K562 (cell line): ENCODE results near the gene YKT6. TPM values are rescaled to one million over a fixed set of nuclear protein-coding genes. Genes with fewer than 3 reads are reported as not detected.

ENCODE experiments used
- ATAC-seq: fragments of 200-7000 bp; cut with Tn5 transposase; 3 replicates; pipeline ENCODE4 v1.9.1; 2020; ENCODE audit warnings: moderate library complexity
- BruUV-seq: library from RNA; stranded (reverse); fragments of 400-500 nt; replicated peaks from 2 replicates; lab custom pipeline; 2021; lab: Mats Ljungman, UMichigan
- CTCF ChIA-PET: fragments of 300-600 bp; formaldehyde crosslinking; extraction: SDS; loops from one replicate; lab custom pipeline; 2021; ENCODE audit warnings: low intra/inter-chr PET ratio; lab: Yijun Ruan, JAX
- POLR2A ChIA-PET: fragments of 300-600, 350-650 bp; sonication (Branson Sonifier 250); formaldehyde crosslinking; extraction: SDS; loops from one replicate; lab custom pipeline; 2021; ENCODE audit warnings: antibody characterized with exemption, inconsistent platforms; lab: Yijun Ruan, JAX
- DNase-seq, 4 experiments: peaks; one replicate each; pipeline versions ENCODE4 v3.0.0 to v3.0.0-alpha.2; 2011 to 2018; ENCODE audit warnings: low spot score in 3 of 4, mixed read lengths in 3 of 4; ENCODE audit errors: extremely low read depth in 1 of 4
- FAIRE-seq: peaks from 2 replicates; lab custom pipeline; 2011; peaks lifted over from hg19 to GRCh38; lab: Jason Lieb, UNC
- H2AFZ ChIP-seq: 2 replicates; pipeline ENCODE4 v1.6.0; 2011; ENCODE audit warnings: low read depth, low read length, control low read depth, inconsistent platforms
- H3K27ac ChIP-seq: fragments of 200-600 bp; 3 replicates; pipeline ENCODE4 v1.8.0; 2011; ENCODE audit warnings: low read depth, mild to moderate bottlenecking, control low read depth, inconsistent platforms, low read length, moderate library complexity, mixed read lengths; ENCODE audit errors: extremely low read depth
- H3K27me3 ChIP-seq, 2 experiments: fragments of 300-600 bp in 1 of 2; 2 replicates in 1 of 2; 3 replicates in 1 of 2; pipeline versions ENCODE4 v1.6.0 to v1.8.0; 2011; ENCODE audit warnings: inconsistent platforms in 2 of 2, low read length in 2 of 2, mild to moderate bottlenecking in 1 of 2, mixed read lengths in 1 of 2, moderate library complexity in 1 of 2; ENCODE audit not compliant: control insufficient read depth in 2 of 2, insufficient read depth in 2 of 2
- H3K36me3 ChIP-seq: fragments of 300-600 bp; 3 replicates; pipeline ENCODE4 v1.8.0; 2011; ENCODE audit warnings: mild to moderate bottlenecking, low read length, inconsistent platforms; ENCODE audit not compliant: control insufficient read depth, insufficient read depth
- H3K4me1 ChIP-seq, 2 experiments: fragments of 200-600 bp in 1 of 2; replicated peaks in 1 of 2; 2 replicates in 1 of 2; 3 replicates in 1 of 2; pipeline versions ENCODE4 v1.5.1 to v1.8.0; 2011; ENCODE audit warnings: inconsistent platforms in 2 of 2, low read length in 2 of 2, mild to moderate bottlenecking in 1 of 2, mixed read lengths in 1 of 2, moderate library complexity in 1 of 2; ENCODE audit not compliant: control insufficient read depth in 2 of 2, insufficient read depth in 2 of 2
- H3K4me2 ChIP-seq: 2 replicates; pipeline ENCODE4 v1.6.1; 2011; ENCODE audit warnings: low read length, control low read depth, inconsistent platforms, mixed read lengths; ENCODE audit not compliant: insufficient read depth
- H3K4me3 ChIP-seq: fragments of 200-600 bp; sonication (generic), shearing (Covaris generic); 2 replicates; pipeline ENCODE4 v1.5.1; 2016; ENCODE audit warnings: control low read depth, inconsistent platforms
- H3K79me2 ChIP-seq: fragments of 200-600 bp; 3 replicates; pipeline ENCODE4 v1.8.0; 2011; ENCODE audit warnings: low read length, inconsistent platforms; ENCODE audit not compliant: control insufficient read depth, insufficient read depth
- H3K9ac ChIP-seq, 2 experiments: 2 replicates each; pipeline versions ENCODE4 v1.6.0 to v1.6.1; 2011; ENCODE audit warnings: low read depth in 2 of 2, low read length in 2 of 2, control low read depth in 1 of 2, inconsistent platforms in 1 of 2, mild to moderate bottlenecking in 1 of 2, mixed read lengths in 1 of 2; ENCODE audit not compliant: insufficient read depth in 1 of 2
- H3K9me1 ChIP-seq: one replicate; pipeline ENCODE4 v1.6.0; 2011; ENCODE audit warnings: inconsistent platforms, mild to moderate bottlenecking, low read length, moderate library complexity; ENCODE audit not compliant: control insufficient read depth, insufficient read depth
- H3K9me3 ChIP-seq: replicated peaks from 2 replicates; pipeline ENCODE4 v1.5.1; 2011; ENCODE audit warnings: low read depth, low read length, inconsistent platforms; ENCODE audit not compliant: control insufficient read depth, insufficient read depth
- H4K20me1 ChIP-seq: replicated peaks from 2 replicates; pipeline ENCODE4 v1.6.1; 2011; ENCODE audit warnings: low read length, inconsistent platforms, mixed read lengths; ENCODE audit not compliant: control insufficient read depth, insufficient read depth
- GABPA ChIP-seq: fragments of 200-800 bp; sonication (Bioruptor generic); conservative IDR thresholded peaks from 2 replicates; pipeline ENCODE4 v1.6.1; 2016; ENCODE audit warnings: low read depth, missing genetic modification characterization, missing compliant biosample characterization
- GATA2 ChIP-seq: sonication (generic); formaldehyde crosslinking; IDR thresholded peaks from 2 replicates; pipeline ENCODE4 v1.4.0; 2020; ENCODE audit warnings: mild to moderate bottlenecking, missing genetic modification reagents
- NR2F6 ChIP-seq: fragments of 450-650 bp; formaldehyde crosslinking; IDR thresholded peaks from 2 replicates; pipeline ENCODE4 v1.4.0; 2020; ENCODE audit warnings: mild to moderate bottlenecking
- ZNF280B ChIP-seq: fragments of 250-450 bp; sonication (Bioruptor Pico); IDR thresholded peaks from 2 replicates; pipeline ENCODE4 v1.5.1; 2021; ENCODE audit warnings: mild to moderate bottlenecking
- WGBS: fragments of 100-300 bp; shearing (Covaris generic); methylation state at CpG from one replicate; pipeline ENCODE4 v1.1.6; 2016; ENCODE audit warnings: low coverage, mixed read lengths; ENCODE audit not compliant: insufficient coverage; ENCODE audit errors: missing lambda C conversion rate; 5-methylcytosine and 5-hydroxymethylcytosine counted together
- in situ Hi-C: fragments of 300-500 bp; cut with MboI; formaldehyde crosslinking; loops from 4 replicates; pipeline ENCODE4 v1.15.0; 2018; ENCODE audit warnings: inconsistent platforms, mixed read lengths
- intact Hi-C: fragments of 100-400 bp; cut with micrococcal nuclease; formaldehyde crosslinking; loops from 2 replicates; pipeline ENCODE4 v1.14.2; 2022
- polyA plus RNA-seq, 8 experiments: library from polyadenylated mRNA; depleted of rRNA in 4 of 8; stranded (reverse) in 5 of 8; unstranded in 3 of 8; fragments of >200 nt; fragmentation: Nextera tagmentation in 2 of 8; fragmentation: Illumina TruSeq in 1 of 8; extraction: Ambion mirVana in 2 of 8; extraction: Trizol in 1 of 8; gene quantifications; 2 replicates each; pipeline versions ENCODE4 v1.2.1 to v1.2.3, GENCODE V29; 2011 to 2014; ENCODE audit warnings: inconsistent platforms in 1 of 8, missing spikeins in 1 of 8
- total RNA-seq, 7 experiments: library from RNA; depleted of rRNA in 6 of 7; stranded (reverse); fragments of >200 nt in 6 of 7; fragmentation: Illumina TruSeq in 2 of 7; extraction: Trizol in 2 of 7; gene quantifications; 2 replicates each; pipeline versions ENCODE4 v1.2.1 to v1.2.3, GENCODE V29; 2011 to 2021; ENCODE audit warnings: low replicate concordance in 1 of 7
- TF ChIP-seq, protein P1 (sequence below): fragments of 450-650 bp; IDR thresholded peaks from 2 replicates; pipeline ENCODE4 v1.6.1; 2018; ENCODE audit warnings: mild to moderate bottlenecking, low read depth; ENCODE audit not compliant: partially characterized antibody

YKT6 gene
- total and polyA plus RNA-seq, 9 of the 15 experiments (the other 6 are each of a cell fraction or from before 2014, with no cell fraction given): 1.6 to 90.6 (median 75.1) TPM

DNA sequence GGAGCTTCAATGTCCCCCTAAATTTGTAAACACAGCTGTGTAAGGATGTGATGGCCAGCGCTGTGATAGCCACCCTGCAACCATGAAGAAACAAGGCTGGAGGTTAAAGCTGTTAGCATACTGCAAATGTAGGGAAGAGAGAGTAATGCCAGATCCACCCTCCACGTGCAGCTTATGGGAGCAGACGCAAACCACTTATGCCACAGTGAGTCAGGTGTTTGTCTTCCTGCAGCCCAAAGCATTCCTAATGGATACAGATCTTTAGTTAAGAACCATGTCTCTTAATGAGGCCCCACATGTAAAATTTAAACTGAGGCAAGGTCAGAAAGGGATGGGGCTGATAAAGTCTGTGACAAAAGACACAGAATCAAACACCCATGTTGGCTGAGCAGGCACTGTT, 46.1 kb upstream of the YKT6 start:
- POLR2A ChIA-PET: interaction anchor here (0.5 to 0.6 kb wide), 2 partner anchors 13 to 39 kb away, joined by 3 read pairs; no protein-coding TSS in a partner anchor
- no peak for DNase-seq
- TF ChIP-seq GABPA (no peak), ZNF280B (CRISPR knock-in tag) (no peak), GATA2 (CRISPR knock-in tag) (no peak), NR2F6 (CRISPR knock-in tag) (no peak)
- TF ChIP-seq, protein P1, sequence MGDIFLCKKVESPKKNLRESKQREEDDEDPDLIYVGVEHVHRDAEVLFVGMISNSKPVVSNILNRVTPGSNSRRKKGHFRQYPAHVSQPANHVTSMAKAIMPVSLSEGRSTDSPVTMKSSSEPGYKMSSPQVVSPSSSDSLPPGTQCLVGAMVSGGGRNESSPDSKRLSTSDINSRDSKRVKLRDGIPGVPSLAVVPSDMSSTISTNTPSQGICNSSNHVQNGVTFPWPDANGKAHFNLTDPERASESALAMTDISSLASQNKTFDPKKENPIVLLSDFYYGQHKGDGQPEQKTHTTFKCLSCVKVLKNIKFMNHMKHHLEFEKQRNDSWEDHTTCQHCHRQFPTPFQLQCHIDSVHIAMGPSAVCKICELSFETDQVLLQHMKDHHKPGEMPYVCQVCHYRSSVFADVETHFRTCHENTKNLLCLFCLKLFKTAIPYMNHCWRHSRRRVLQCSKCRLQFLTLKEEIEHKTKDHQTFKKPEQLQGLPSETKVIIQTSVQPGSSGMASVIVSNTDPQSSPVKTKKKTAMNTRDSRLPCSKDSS: no peak
- WGBS: 12% methylated on average over 3 of the region's 3 CpGs
- Histone ChIP-seq H3K27me3 (no peaks in the 10 kb centered on the region), H3K27ac (no peak overlapping the region), H3K36me3 (no peaks in the 10 kb centered on the region), H3K79me2 (no peaks in the 10 kb centered on the region), H3K9ac (no peak overlapping the region), H3K4me2 (no peak overlapping the region), H3K9me3 (no peaks in the 10 kb centered on the region), H2AFZ (no peak overlapping the region), H3K4me1 (peaks cover 0 to 40% of the 10 kb centered on the region in 2 experiments; a peak in 3 of 5 replicates), H3K9me1 (no peaks in the 10 kb centered on the region), H3K4me3 (no peak overlapping the region), H4K20me1 (no peaks in the 10 kb centered on the region; the same call in 1 of the 2 replicates)
- no peak for ATAC-seq
- intact Hi-C loops (no loop called here), in situ Hi-C loops (no loop called here)
- FAIRE-seq: no peak
- no TSS peak for BruUV-seq
- CTCF ChIA-PET: no interaction called here
